Uterus (tissue), 2 donors: ENCODE data around the gene TMEM131.
"Not testable (repeated sequence)": the region's sequence is repeated elsewhere in the genome, so short reads cannot be mapped to it uniquely, and the experiment has no call there.

Experiments used
- POLR2A ChIP-seq, 2 donors: fragments of 450-650 bp; IDR thresholded peaks; one replicate each; pipeline ENCODE4 v1.6.1; 2016; ENCODE audit warnings: antibody characterized with exemption in 2 of 2, mild to moderate bottlenecking in 1 of 2, moderate library complexity in 1 of 2
- TF ChIP-seq, protein P1 (sequence below), 4 experiments: fragments of 200-600 bp in 2 of 4; fragments of 450-650 bp in 2 of 4; sonication (generic) in 2 of 4; IDR thresholded peaks; one replicate each; pipeline ENCODE4 v1.5.1; 2016 to 2019; ENCODE audit warnings: antibody characterized with exemption in 4 of 4, mild to moderate bottlenecking in 2 of 4, moderate library complexity in 1 of 4

DNA sequence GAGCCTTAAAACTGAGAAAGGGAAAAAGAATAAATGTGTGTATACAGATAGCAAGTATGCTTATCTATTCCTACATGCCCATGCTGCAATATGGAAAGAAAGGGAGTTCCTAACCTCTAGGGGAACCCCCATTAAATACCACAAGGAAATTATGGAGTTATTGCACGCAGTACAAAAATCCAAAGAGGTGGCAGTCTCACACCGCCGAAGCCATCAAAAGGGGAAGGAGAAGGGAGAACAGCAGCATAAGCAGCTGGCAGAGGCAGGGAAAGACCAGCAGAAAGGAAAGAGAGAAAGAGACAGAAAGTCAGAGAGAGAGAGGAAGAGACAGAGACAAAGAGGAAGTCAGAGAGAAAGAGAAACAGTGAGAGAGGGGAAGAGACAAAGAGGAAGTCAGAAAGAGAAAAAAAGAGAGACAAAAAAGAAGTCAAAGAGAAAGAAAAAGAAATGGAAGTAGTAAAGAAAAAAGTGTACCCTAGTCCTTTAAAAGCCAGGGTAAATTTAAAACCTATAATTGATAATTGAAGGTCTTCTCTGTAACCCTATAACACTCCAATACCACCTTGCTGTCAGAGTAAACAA is 169.4 kb downstream of the TMEM131 start:
- TF ChIP-seq, protein P1, sequence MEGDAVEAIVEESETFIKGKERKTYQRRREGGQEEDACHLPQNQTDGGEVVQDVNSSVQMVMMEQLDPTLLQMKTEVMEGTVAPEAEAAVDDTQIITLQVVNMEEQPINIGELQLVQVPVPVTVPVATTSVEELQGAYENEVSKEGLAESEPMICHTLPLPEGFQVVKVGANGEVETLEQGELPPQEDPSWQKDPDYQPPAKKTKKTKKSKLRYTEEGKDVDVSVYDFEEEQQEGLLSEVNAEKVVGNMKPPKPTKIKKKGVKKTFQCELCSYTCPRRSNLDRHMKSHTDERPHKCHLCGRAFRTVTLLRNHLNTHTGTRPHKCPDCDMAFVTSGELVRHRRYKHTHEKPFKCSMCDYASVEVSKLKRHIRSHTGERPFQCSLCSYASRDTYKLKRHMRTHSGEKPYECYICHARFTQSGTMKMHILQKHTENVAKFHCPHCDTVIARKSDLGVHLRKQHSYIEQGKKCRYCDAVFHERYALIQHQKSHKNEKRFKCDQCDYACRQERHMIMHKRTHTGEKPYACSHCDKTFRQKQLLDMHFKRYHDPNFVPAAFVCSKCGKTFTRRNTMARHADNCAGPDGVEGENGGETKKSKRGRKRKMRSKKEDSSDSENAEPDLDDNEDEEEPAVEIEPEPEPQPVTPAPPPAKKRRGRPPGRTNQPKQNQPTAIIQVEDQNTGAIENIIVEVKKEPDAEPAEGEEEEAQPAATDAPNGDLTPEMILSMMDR (IDR thresholded peaks at IDR 0.05), result not testable (repeated sequence)
- not testable (repeated sequence) for TF ChIP-seq POLR2A (IDR thresholded peaks at IDR 0.05)
